Measurements from ENCODE around the gene GAS7.

- no peak for TF ChIP-seq KLF6 (CRISPR knock-in tag; IDR thresholded peaks at IDR 0.05; ENCODE audit: borderline replicate concordance)
- no peak for TF ChIP-seq JUN (IDR thresholded peaks at IDR 0.05; ENCODE audit: borderline replicate concordance, low read depth, low read length)
- TF ChIP-seq JUN (CRISPR knock-in tag; IDR thresholded peaks at IDR 0.05; ENCODE audit: borderline replicate concordance) = no peak
- TF ChIP-seq RFX5 (IDR thresholded peaks at IDR 0.05; ENCODE audit: low read depth, low read length) = no peak
- no peak for TF ChIP-seq HMBOX1 (IDR thresholded peaks at IDR 0.05)
Measured at GRCh38 chr17:10210151-10210574, 11.8 kb upstream of the GAS7 start.
